Hematopoietic multipotent progenitor cell treated with erythropoietin and hydrocortisone succinate and interleukin-3 and kit ligand, for 6 days (in vitro differentiated cells): ENCODE measurements around the gene PICK1.
A peak's percentile ranks its signal among the peaks of the same experiment; 100 is the strongest.

Experiments used
- DNase-seq: peaks from one replicate; pipeline ENCODE4 v3.0.0-alpha.2; 2015

Gene PICK1

GRCh38 chr22:38049812-38050619 is 7.2 kb upstream of the PICK1 start:
- DNase-seq: no peak

- DNase-seq: no peak
Observed at GRCh38 chr22:38050720-38051119, 6.5 kb upstream of the PICK1 start.

GRCh38 chr22:38051261-38051660 is 5.9 kb upstream of the PICK1 start:
- no peak for DNase-seq

- DNase-seq: peak; percentile 90
Observed at GRCh38 chr22:38051900-38052862, 5.0 kb upstream of the PICK1 start.

GRCh38 chr22:38062791-38063190 is 5.6 kb downstream of the PICK1 start:
- DNase-seq: no peak

GRCh38 chr22:38065539-38065938 is 8.3 kb downstream of the PICK1 start:
- DNase-seq: no peak

- DNase-seq: no peak
Observed at GRCh38 chr22:38066381-38067027, 9.3 kb downstream of the PICK1 start.

- DNase-seq: no peak
Observed at GRCh38 chr22:38067028-38067415, 9.8 kb downstream of the PICK1 start.

- DNase-seq: no peak
Observed at GRCh38 chr22:38067761-38068360, 10.7 kb downstream of the PICK1 start.

- DNase-seq: no peak
Observed at GRCh38 chr22:38068641-38069371, 11.6 kb downstream of the PICK1 start.

- no peak for DNase-seq
Observed at GRCh38 chr22:38069372-38070249, 12.4 kb downstream of the PICK1 start.

GRCh38 chr22:38070250-38070921 is 13.2 kb downstream of the PICK1 start:
- DNase-seq: no peak

- DNase-seq: no peak
Observed at GRCh38 chr22:38071421-38072321, 14.5 kb downstream of the PICK1 start.

GRCh38 chr22:38072322-38073149 is 15.3 kb downstream of the PICK1 start:
- DNase-seq: no peak

GRCh38 chr22:38073150-38074130 is 16.2 kb downstream of the PICK1 start:
- DNase-seq: no peak

GRCh38 chr22:38074181-38075104 is 17.2 kb downstream of the PICK1 start:
- DNase-seq: no peak
